A549 treated with Mapracorat at 1 μM for 4 hours (cell line): ENCODE results near the gene OR10H1. TPM values are rescaled to one million over a fixed set of nuclear protein-coding genes. Genes with fewer than 3 reads are reported as not detected.

Experiments used
- total RNA-seq: library from RNA; stranded (reverse); fragments of 200-300 nt; extraction: Qiagen RNA extraction; gene quantifications from 5 replicates; pipeline ENCODE4 v1.2.3, GENCODE V29; 2022

Gene OR10H1, protein sequence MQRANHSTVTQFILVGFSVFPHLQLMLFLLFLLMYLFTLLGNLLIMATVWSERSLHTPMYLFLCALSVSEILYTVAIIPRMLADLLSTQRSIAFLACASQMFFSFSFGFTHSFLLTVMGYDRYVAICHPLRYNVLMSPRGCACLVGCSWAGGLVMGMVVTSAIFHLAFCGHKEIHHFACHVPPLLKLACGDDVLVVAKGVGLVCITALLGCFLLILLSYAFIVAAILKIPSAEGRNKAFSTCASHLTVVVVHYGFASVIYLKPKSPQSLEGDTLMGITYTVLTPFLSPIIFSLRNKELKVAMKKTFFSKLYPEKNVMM
- not detected in 5 replicates for total RNA-seq

DNA sequence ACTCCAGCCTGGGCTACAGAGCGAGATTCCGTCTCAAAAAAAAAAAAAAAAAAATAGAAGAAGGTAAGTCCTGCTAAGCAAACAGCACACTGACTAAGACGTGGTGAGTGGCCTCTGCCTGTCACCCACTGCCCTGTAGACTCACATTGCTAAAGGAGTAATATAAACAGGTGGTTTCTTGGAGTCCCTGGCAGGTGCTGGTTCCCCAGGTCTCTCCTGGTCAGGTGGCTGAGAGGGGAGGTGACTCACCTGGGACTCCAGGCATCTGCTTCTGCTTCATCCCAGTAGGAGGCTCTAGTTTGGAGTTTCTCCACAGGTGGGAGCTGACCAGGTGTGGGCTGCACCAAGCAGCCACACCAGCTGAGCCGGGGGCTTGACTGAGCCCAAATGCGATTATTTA lies at the start of gene OR10H1:
OR10H1 (minus strand) TSS at position 359 of the 400 bp plus-strand sequence. CDS start 7,627 bp downstream, outside the sequence.

DNA sequence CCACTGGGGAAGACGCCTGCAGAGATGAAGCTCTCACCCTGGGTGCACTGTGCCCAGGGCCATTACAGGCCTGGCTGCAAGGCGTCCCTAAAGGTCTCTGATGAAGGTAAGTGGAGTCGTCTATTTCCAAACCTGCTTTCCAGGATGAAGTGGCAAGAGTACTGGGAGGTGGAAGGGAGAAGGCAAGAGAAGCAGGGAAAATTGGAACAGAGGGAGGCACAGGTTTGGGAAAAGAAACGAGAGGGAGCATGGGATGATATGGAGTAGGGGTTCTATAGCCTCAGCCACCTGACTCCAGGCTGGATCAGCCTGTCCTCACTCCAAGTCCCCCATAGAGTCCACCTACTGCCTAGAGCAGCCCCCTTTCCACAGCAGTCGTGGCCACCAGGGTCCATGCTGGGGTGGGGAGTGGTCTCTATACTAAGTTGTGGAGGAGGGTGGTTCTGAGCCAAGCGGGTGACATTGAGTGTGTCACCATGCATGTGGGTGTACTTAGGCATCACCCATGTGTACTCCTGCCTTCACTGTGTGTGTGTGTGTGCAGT lies 27.8 kb downstream of the OR10H1 start, which contains the start of gene OR10H5:
OR10H5 (plus strand) TSS at position 51 of the 545 bp plus-strand sequence. CDS start 6,388 bp downstream, outside the sequence.

Other genes with a start within 250 kb of the OR10H1 start
- gene CYP4F8, start 200.4 kb downstream of the OR10H1 start, total RNA-seq: not detected in 5 replicates
- 2.3 to 4.0 TPM (median 3.3 TPM) in 5 replicates for gene CYP4F3, start 174.8 kb downstream of the OR10H1 start, total RNA-seq
- 1.7 to 2.1 TPM (median 2.0 TPM) in 5 replicates for gene CYP4F12, start 142.6 kb downstream of the OR10H1 start, total RNA-seq
- gene OR10H2, start 87.6 kb downstream of the OR10H1 start, total RNA-seq: not detected in 5 replicates
- gene OR10H3, start 77.7 kb downstream of the OR10H1 start, total RNA-seq: not detected in 5 replicates
- not detected in 5 replicates for gene OR10H5, start 28.0 kb downstream of the OR10H1 start, total RNA-seq
- gene CYP4F2, start 82.4 kb upstream of the OR10H1 start, total RNA-seq: 0.07 to 0.19 TPM (median 0.15 TPM) in 3 of 5 replicates, not detected in the others
- 5.0 to 6.9 TPM (median 5.7 TPM) in 5 replicates for gene CYP4F11, start 118.9 kb upstream of the OR10H1 start, total RNA-seq
- gene OR10H4, start 133.3 kb upstream of the OR10H1 start, total RNA-seq: not detected in 5 replicates